Neural crest cell (in vitro differentiated cells): ENCODE data around the gene TRIO. TPM values are rescaled to one million over a fixed set of nuclear protein-coding genes. Genes with fewer than 3 reads are reported as not detected.

ENCODE experiments used
- DNase-seq: peaks from one replicate; pipeline ENCODE4 v3.0.0; 2021; ENCODE audit warnings: low read depth, mixed read lengths, low spot score
- H3K27ac Mint-ChIP-seq: one replicate; pipeline ENCODE4 v1.8.0; 2021; ENCODE audit warnings: mild to moderate bottlenecking, mixed read lengths; ENCODE audit not compliant: unreplicated experiment
- H3K27me3 Mint-ChIP-seq: 2 replicates; pipeline ENCODE4 v1.8.0; 2021; ENCODE audit warnings: low read depth, mild to moderate bottlenecking, mixed read lengths
- H3K36me3 Mint-ChIP-seq: 2 replicates; pipeline ENCODE4 v1.8.0; 2021; ENCODE audit warnings: low read depth, mild to moderate bottlenecking, mixed read lengths
- H3K4me1 Mint-ChIP-seq: 2 replicates; pipeline ENCODE4 v1.8.0; 2021; ENCODE audit warnings: mixed read lengths
- H3K4me3 Mint-ChIP-seq: one replicate; pipeline ENCODE4 v1.8.0; 2021; ENCODE audit warnings: mild to moderate bottlenecking, mixed read lengths
- H3K9me3 Mint-ChIP-seq: 2 replicates; pipeline ENCODE4 v1.8.0; 2021; ENCODE audit warnings: mixed read lengths
- CTCF ChIP-seq: fragments of 200-600 bp; sonication (generic); conservative IDR thresholded peaks from 2 replicates; pipeline ENCODE4 v1.5.0; 2021; ENCODE audit warnings: antibody characterized with exemption, mild to moderate bottlenecking
- total RNA-seq: library from RNA; stranded (reverse); gene quantifications from 2 replicates; pipeline ENCODE4 v1.2.1, GENCODE V29; 2021

Gene TRIO
- total RNA-seq, 1 donor from 2014 or later: 134 TPM

- TF ChIP-seq CTCF: no peak
- Mint-ChIP-seq H3K36me3 (no peaks in the 10 kb centered on the region), H3K4me3 (no peak overlapping the region), H3K4me1 (peaks cover 10% of the 10 kb centered on the region), H3K27me3 (peaks cover 27% of the 10 kb centered on the region), H3K27ac (no peak overlapping the region), H3K9me3 (no peaks in the 10 kb centered on the region)
- DNase-seq: no peak
These were observed 6.9 kb upstream of the TRIO start for GRCh38 chr5:14136228-14136627.

GRCh38 chr5:14138608-14139540 is 4.3 kb upstream of the TRIO start:
- Mint-ChIP-seq H3K36me3 (no peaks in the 10 kb centered on the region), H3K9me3 (no peaks in the 10 kb centered on the region), H3K27ac (no peak overlapping the region), H3K4me3 (peak overlapping the region; percentile 34), H3K27me3 (peaks cover 22% of the 10 kb centered on the region), H3K4me1 (peaks cover 15% of the 10 kb centered on the region)
- no peak for TF ChIP-seq CTCF
- DNase-seq: no peak

DNA sequence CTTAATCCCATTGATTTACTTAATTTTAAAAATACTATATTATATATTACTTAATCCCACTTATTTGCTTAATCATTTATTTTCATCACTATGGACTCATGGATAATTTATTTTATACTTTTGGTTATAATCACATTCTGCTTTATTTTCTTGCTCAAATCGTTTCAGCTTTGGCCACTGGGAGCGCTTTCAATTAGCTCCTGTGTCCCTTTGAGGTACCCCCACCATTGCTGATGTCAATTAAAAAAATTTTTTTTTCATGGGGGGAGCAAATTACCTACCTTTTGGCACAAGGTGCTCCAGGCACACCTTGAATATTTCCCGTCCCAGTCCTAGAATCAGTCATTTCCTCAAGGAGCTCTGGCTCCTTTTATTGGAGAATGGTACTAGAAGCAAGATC is 1.4 kb upstream of the TRIO start:
- DNase-seq: no peak
- TF ChIP-seq CTCF: no peak
- Mint-ChIP-seq H3K4me3 (peak overlapping the region; percentile 85), H3K9me3 (no peaks in the 10 kb centered on the region), H3K36me3 (no peaks in the 10 kb centered on the region), H3K27ac (no peak overlapping the region), H3K27me3 (peaks cover 21% of the 10 kb centered on the region), H3K4me1 (peaks cover 24% of the 10 kb centered on the region)

- Mint-ChIP-seq H3K9me3 (no peaks in the 10 kb centered on the region), H3K4me3 (peak overlapping the region; percentile 85), H3K27ac (no peak overlapping the region), H3K4me1 (peaks cover 30% of the 10 kb centered on the region), H3K27me3 (peaks cover 19% of the 10 kb centered on the region), H3K36me3 (no peaks in the 10 kb centered on the region)
- no peak for TF ChIP-seq CTCF
- DNase-seq: peak; percentile 13
These were observed 828 bp upstream of the TRIO start for GRCh38 chr5:14142202-14142826.

DNA sequence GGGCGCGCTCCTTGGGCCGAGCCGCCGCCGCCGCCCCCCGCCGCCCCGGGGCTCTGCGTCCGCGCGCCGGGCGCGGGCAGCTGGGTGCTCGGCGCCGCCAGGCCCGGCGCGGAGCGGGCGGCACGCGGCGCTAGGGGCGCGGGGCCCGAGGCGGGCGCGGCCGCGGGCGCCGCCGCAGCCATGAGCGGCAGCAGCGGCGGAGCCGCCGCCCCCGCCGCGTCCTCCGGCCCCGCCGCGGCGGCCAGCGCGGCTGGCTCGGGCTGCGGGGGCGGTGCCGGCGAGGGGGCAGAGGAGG is 351 bp downstream of the TRIO start:
- Mint-ChIP-seq H3K27ac (no peak overlapping the region), H3K4me3 (no peak overlapping the region), H3K27me3 (peaks cover 17% of the 10 kb centered on the region), H3K4me1 (peaks cover 41% of the 10 kb centered on the region), H3K9me3 (no peaks in the 10 kb centered on the region), H3K36me3 (no peaks in the 10 kb centered on the region)
- no peak for TF ChIP-seq CTCF
- no peak for DNase-seq
